Activated T-helper 1 cell treated with anti-CD3 and anti-CD28 coated beads, Interleukin-2, amount 50 U/mL, for 16 hours (primary cell): ENCODE results near the gene KCNT1.
"Not testable (repeated sequence)": the region's sequence is repeated elsewhere in the genome, so short reads cannot be mapped to it uniquely, and the experiment has no call there.

Experiments used
- DNase-seq, 2 donors: peaks; one replicate each; pipeline ENCODE4 v3.0.0-alpha.2; 2020; ENCODE audit warnings: low read depth in 1 of 2, low spot score in 1 of 2

Gene KCNT1

DNA sequence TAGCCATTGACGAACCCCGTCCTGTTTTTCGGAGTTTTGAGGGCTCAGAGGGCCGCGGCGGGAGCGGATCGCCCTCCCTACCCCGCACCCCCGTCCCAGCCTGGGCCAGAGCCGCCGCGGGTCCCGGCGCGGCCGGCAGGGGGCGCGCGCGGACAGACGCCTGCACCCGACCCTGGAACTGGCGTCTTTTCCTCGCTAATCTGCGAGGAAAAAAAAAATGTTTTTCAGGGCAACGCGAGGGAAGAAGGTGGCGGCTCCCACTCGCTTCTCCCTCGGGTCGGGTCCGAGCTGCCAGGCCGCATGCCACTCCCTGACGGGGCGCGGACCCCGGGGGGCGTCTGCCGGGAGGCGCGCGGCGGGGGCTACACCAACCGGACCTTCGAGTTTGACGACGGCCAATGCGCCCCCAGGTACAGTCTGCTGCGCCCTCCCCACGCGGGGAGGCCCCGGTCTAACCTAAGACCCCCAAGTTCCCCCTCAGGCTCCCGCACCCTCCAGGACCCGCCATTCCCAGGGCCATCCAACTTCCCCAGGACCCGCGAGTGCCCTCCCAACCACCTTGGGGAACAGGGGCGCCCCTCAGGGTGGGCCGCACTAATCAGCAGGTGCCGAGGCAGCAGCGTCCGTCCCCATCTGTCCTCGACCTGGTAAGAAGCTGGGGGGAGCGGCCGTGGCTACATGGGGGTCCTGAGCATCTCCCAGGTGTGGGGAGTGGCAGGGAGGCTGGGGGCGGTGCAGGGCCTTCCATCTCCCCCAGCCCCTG, at the start of gene KCNT1:
KCNT1 (plus strand) TSS at position 227 of the 763 bp plus-strand sequence; CDS start at position 301, 74 bp downstream.
- peak in 1 of 2 donors; percentile 23 for DNase-seq

- no peak for DNase-seq
These were observed 46.7 kb upstream of the KCNT1 start for GRCh38 chr9:135655317-135655716.

DNA sequence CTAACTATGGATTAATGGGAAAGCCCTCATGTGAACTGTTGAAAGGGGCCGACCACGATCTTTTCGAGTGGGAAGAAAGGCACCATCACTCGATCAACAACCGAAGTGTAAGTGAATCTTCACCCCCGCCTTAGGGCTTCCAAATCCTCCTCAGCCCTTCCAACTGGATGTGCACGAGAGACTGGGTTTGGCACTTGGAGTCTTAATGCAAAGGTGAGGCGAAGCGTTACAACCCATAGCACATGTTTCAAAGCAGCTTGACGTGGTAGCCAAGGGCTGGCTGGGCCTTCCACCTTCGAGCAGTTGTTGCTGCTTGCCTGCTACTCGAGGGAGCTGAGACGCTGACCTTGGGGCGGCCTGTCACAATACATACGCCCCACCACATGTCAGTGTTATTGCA, 44.6 kb upstream of the KCNT1 start:
- no peak for DNase-seq

DNA sequence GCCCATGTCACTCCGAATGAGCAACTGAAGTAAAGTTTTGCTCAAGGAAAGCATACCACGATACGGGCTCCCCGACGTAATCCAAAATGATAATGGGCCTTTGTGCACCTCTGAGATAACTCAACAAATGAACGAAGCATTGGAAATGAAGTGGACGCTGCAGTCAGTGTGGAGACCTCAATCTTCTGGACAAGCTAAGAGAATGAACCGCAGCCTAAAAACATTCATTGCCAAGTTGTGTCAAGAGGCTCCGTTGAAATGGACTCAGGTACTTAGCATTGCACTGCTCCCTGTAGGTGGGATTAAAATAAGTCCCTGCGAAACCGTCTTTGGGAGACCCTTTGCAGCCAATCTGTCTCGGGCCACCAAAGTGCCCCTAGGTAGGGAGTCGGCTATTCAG, 42.7 kb upstream of the KCNT1 start:
- no peak for DNase-seq

DNA sequence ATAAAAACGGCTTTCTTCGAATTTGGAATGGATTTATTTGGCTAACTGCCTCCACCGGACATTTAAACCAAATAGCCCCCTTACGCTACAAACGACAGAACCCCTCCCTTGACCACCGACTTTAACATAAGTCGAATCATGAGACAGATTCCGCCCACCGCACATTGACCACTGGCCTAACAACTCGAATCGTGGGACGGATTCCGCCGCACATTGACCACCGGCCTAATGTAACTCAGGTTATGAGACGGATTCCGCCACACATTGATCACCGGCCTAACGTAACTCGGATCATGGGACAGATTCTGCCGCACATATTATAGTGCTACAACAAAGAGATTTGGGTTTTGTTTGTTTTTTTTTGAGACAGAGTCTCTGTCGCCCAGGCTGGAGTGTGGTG, 41.6 kb upstream of the KCNT1 start:
- no peak for DNase-seq

DNA sequence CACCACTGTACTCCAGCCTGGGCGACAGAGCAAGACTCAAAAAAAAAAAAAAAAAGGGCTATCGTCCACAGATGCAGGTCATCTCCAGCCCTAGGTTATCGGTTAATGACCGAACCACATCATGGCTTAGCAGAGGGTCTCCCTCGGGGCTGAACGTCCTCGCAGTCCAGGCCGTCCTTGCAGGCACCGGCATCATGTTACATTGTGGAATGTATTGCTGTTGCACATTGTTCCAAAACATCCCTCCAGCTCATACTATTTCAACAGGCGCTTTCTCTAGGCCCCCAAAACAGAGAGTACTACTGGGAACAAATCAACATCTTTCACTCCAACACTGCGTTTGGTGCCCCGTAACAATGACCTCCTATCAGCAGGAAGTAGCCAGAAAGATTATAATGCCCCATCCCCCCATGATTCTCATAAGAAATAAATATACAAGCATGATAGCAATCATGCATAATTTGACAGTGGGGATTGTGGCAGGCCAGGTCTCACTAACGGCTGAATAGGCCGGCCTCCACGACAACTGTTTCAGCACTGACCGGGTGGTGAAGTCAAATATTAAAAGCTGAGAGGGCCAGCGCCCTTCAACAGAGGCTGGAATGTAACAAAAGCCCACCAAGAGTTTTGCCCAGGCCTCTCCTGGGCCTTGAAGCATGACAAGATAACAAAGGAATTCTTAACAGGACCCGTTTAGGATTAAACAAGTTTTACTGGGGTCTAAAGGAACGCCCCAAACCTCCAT, 40.0 kb upstream of the KCNT1 start:
- no peak for DNase-seq

DNA sequence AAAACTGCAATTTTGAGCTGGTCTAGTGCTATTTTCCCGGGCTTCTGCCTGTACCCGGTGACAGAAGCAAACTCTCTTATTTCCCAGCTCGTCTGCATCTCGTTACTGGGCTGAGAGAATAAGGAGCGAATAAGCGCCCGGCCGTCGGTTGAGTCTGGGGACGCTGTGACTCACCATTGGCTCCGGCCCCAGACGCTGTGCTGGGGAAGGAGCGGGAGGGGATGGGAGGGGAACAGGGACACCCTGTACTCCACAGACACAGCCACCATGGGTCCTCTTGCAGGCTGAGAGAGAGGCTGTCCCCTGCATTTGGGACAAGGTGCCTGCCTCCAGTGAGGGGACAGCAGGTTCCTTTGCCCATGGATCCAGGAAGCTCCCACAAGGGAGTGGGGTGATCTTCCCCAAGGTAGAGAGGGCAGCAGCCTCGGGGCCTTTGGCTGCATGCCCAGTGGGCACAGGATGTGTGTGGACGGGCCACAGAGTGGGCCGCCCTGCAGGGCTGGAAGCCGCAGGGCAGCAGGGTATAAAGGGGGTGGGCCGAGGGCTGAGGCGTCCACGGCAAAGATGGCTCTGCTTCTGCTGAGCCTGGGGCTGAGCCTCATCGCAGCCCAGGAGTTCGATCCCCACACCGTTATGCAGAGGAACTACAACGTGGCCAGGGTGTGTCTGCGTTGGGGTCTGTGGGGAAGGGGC, 39.1 kb upstream of the KCNT1 start, which contains the start of gene LCN9:
LCN9 (plus strand) TSS at position 552 of the 693 bp plus-strand sequence; CDS start at position 565, 13 bp downstream.
- DNase-seq: no peak

DNA sequence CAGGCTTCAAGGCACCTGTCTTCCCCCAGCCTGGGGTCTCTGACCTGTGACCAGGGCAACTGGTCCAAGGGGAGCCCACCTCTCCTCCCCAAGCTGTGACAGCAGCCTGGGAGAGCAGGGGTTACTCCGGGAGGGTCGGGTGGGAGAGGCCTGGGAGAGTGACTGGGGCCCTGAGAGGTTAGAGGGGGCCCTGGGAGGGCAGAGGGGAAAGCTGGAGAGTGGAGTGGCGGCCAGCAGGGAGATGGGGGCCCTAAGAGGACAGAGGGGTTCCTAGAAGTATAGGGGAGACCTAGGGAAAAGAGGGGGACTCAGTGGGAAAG, 38.6 kb upstream of the KCNT1 start:
- DNase-seq: no peak

- no peak for DNase-seq
These were observed 38.1 kb upstream of the KCNT1 start for GRCh38 chr9:135663857-135664256.

- DNase-seq: no peak
These were observed 37.7 kb upstream of the KCNT1 start for GRCh38 chr9:135664266-135664665.

GRCh38 chr9:135664801-135665794, 36.9 kb upstream of the KCNT1 start:
- DNase-seq: no peak

GRCh38 chr9:135665795-135666189, 36.2 kb upstream of the KCNT1 start:
- DNase-seq: no peak

DNA sequence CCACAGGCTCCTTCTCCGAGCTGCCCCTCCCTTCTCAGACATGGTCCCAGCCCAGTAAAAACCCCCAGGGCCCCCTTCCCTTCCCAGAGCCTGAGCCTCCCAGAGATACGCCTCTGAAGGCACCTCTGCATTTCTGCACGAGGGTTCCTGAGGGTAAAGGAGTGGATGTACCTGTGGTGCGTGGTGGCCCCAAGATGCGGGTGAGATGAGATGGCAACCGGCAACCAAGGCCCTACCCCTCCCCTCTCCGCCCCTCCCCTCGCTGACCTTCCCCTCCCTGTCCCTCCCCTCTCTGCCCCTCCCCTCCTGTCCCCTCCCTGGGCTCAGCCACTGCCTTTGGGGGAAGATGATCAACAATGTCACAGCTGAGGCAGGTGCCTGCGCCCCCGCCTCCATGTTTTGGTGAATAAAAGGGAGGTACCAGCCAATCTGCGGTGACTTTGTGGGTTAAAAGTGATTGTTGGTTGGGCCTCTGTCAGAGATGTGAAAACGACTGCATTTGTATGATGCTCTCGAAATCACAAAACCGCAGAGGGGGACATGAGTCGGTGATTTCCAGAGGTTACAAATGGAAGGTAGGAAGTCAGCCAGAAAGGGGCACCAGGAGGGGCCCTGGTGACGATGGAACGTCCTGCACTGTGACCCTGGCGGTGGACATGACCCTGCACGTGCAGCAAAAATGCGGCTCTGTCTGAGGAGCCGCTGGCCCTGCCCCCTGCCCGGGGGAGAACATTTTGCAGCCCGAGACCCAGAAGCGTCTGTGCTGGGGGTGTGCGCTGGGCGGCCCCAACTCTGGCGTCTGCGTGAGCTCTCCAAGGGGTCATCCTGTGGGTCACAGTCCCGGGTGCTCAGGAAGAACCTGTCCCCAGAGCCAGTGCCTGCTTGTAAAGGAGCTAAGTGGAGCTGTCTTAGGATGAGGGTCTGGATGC, 35.2 kb upstream of the KCNT1 start:
- DNase-seq: no peak

GRCh38 chr9:135667463-135668001, 34.5 kb upstream of the KCNT1 start:
- DNase-seq: no peak

DNA sequence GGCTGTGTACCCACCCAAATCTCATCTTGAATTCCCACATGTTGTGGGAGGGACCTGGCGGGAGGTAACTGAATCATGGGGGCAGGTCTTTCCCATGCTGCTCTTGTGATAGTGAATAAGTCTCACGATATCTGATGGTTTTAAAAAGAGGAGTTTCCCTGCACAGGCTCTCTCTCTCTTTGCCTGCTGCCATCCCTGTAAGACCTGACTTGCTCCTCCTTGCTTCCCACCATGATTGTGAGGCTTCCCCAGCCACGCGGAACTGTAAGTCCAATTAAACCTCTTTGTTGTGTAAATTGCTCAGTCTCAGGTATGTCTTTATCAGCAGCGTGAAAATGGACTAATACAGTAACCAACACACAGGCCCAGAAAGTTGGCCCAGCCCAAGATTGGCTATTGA, 33.0 kb upstream of the KCNT1 start:
- DNase-seq: not testable (repeated sequence)

- DNase-seq: no peak
These were observed 32.2 kb upstream of the KCNT1 start for GRCh38 chr9:135669616-135670285.

DNA sequence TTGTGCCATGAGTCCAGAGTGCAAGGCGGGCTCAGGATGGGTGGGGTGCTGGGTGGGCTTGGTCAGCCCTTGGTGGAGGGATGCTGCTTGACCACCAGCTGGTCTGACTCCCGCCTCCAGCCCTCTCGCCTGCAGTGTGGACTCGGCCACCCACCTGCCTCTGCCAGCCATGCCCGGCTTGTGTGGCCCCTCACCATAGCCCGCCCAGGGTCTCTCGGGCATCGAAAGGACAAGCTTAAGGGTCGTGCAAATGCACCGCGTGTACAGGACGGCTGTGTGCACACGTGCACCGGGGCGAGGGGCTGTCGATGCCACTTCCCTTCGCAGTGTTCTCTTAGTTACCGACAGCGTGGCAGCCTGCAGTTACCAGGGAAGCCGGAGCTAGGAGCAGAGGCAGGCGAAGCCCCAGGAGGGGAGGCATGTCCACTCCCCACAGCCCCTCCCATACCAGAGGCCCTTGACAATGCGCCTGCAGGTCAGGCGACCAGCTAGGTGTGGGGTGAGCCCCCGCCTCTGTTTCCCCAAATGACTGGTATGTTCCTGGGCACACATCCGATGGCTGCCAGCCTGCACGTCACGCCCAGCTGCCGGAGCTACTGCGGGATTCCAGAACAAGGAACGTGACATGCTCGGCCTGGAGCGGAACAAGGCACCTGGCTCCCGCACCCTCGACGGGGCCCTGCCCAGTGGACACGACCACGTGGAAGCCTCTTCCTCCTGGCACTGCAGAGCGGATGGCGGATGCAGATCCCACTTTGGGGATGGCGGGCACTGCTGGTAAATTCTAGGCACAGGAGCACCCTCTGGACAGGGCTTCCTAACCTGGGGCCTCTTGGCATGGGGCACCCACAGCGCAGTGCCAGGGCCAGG, 31.0 kb upstream of the KCNT1 start:
- no peak for DNase-seq

DNA sequence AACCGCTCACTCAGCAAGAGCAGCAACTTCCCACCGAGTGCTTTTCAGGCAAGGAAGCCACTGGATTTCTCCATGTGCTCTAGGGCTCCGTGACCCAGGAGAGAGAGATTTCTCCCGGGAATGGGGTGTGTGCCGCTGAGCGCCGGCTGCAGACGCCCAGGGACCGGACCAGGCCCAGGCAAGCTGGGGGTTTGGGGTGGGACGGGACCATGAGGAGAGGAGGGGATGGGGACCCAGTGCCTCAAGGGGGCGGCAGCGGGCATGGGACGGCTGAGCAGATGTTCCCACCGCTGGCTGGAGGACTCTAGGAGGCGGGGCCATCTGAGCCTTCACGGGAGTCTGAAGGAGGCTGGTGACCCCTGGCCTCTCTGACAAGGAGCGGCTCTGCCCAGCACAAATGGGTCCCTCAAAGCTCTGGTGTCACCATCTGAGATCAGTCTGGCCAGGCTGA, 30.4 kb upstream of the KCNT1 start:
- no peak for DNase-seq
